GM12878 (cell line): ENCODE measurements around the gene GOPC. TPM values are rescaled to one million over a fixed set of nuclear protein-coding genes. Genes with fewer than 3 reads are reported as not detected.

ENCODE experiments used
- ATF2 ChIP-seq: IDR thresholded peaks from 2 replicates; pipeline ENCODE4 v1.6.1; 2012; ENCODE audit warnings: low read length, inconsistent platforms
- ATF3 ChIP-seq: IDR thresholded peaks from 2 replicates; pipeline ENCODE4 v1.6.1; 2011; ENCODE audit warnings: low read depth, mild to moderate bottlenecking, low read length, moderate library complexity, borderline replicate concordance; ENCODE audit errors: extremely low read depth
- ATF7 ChIP-seq: fragments of 450-650 bp; IDR thresholded peaks from 2 replicates; pipeline ENCODE4 v1.6.1; 2016; ENCODE audit warnings: low read depth, mild to moderate bottlenecking
- BCL11A ChIP-seq: IDR thresholded peaks from 2 replicates; pipeline ENCODE4 v1.6.1; 2011; ENCODE audit warnings: low read depth, low read length
- BCL3 ChIP-seq: IDR thresholded peaks from 2 replicates; pipeline ENCODE4 v1.6.1; 2011; ENCODE audit warnings: borderline replicate concordance, low read depth, mild to moderate bottlenecking, moderate library complexity, low read length; ENCODE audit not compliant: insufficient read depth, poor library complexity, severe bottlenecking
- CBFB ChIP-seq: IDR thresholded peaks from 2 replicates; pipeline ENCODE4 v1.6.1; 2016; ENCODE audit warnings: antibody characterized with exemption, low read depth
- CREM ChIP-seq: IDR thresholded peaks from 2 replicates; pipeline ENCODE4 v1.6.1; 2014; ENCODE audit warnings: antibody characterized with exemption, low read depth
- DPF2 ChIP-seq: fragments of 450-650 bp; IDR thresholded peaks from 2 replicates; pipeline ENCODE4 v1.6.1; 2017; ENCODE audit warnings: mild to moderate bottlenecking
- EED ChIP-seq: sonication (generic); IDR thresholded peaks from 2 replicates; pipeline ENCODE4 v1.6.1; 2016; ENCODE audit warnings: antibody characterized with exemption, low read depth
- EGR1 ChIP-seq, 2 experiments: IDR thresholded peaks; 1 replicate in 1 of 2; 2 replicates in 1 of 2; pipeline ENCODE4 v1.6.1; 2011 to 2012; ENCODE audit warnings: low read depth in 2 of 2, low read length in 2 of 2, borderline replicate concordance in 1 of 2, mild to moderate bottlenecking in 1 of 2, moderate library complexity in 1 of 2
- IKZF1 ChIP-seq: fragments of 450-650 bp; conservative IDR thresholded peaks from 2 replicates; pipeline ENCODE4 v1.6.1; 2017; ENCODE audit warnings: antibody characterized with exemption, mild to moderate bottlenecking
- MXI1 ChIP-seq: fragments of 150-350 bp; IDR thresholded peaks from 2 replicates; pipeline ENCODE4 v1.6.1; 2011; ENCODE audit warnings: low read depth, mild to moderate bottlenecking, inconsistent platforms, low read length, improper control_type of control experiment
- MYC ChIP-seq: IDR thresholded peaks from 2 replicates; pipeline ENCODE4 v1.6.1; 2011; ENCODE audit warnings: mild to moderate bottlenecking, low read length, moderate library complexity, inconsistent platforms; ENCODE audit not compliant: insufficient read depth, insufficient replicate concordance, insufficient read length, severe bottlenecking
- NBN ChIP-seq: fragments of 450-650 bp; IDR thresholded peaks from 2 replicates; pipeline ENCODE4 v1.6.1; 2016
- NFIC ChIP-seq: IDR thresholded peaks from 2 replicates; pipeline ENCODE4 v1.6.1; 2012; ENCODE audit warnings: low read depth, mild to moderate bottlenecking, inconsistent platforms, low read length, moderate library complexity
- RCOR1 ChIP-seq: conservative IDR thresholded peaks from 2 replicates; pipeline ENCODE4 v1.6.1; 2012; ENCODE audit warnings: low read depth, low read length, improper control_type of control experiment
- SMC3 ChIP-seq: IDR thresholded peaks from 2 replicates; pipeline ENCODE4 v1.6.1; 2011; ENCODE audit warnings: low read length, improper control_type of control experiment, borderline replicate concordance
- STAT1 ChIP-seq: fragments of 450-650 bp; conservative IDR thresholded peaks from 2 replicates; pipeline ENCODE4 v1.6.1; 2014; ENCODE audit warnings: antibody characterized with exemption, mild to moderate bottlenecking
- SUPT20H ChIP-seq: IDR thresholded peaks from 2 replicates; pipeline ENCODE4 v1.6.1; 2011; ENCODE audit warnings: low read depth, mild to moderate bottlenecking, low read length, moderate library complexity, borderline replicate concordance; ENCODE audit not compliant: control insufficient read depth
- YBX1 ChIP-seq: fragments of 450-650 bp; IDR thresholded peaks from 2 replicates; pipeline ENCODE4 v1.6.1; 2016; ENCODE audit warnings: antibody characterized with exemption
- ZNF207 ChIP-seq: fragments of 450-650 bp; IDR thresholded peaks from 2 replicates; pipeline ENCODE4 v1.6.1; 2014; ENCODE audit warnings: antibody characterized with exemption, mild to moderate bottlenecking, borderline replicate concordance
- ZNF592 ChIP-seq: fragments of 450-650 bp; IDR thresholded peaks from 2 replicates; pipeline ENCODE4 v1.6.1; 2017; ENCODE audit warnings: mild to moderate bottlenecking, moderate library complexity
- ZSCAN29 ChIP-seq: fragments of 450-650 bp; IDR thresholded peaks from 2 replicates; pipeline ENCODE4 v1.6.1; 2017; ENCODE audit warnings: mild to moderate bottlenecking, moderate library complexity
- polyA plus RNA-seq, 11 experiments: library from polyadenylated mRNA; depleted of rRNA in 4 of 11; unstranded in 6 of 11; stranded (reverse) in 5 of 11; fragments of >200 nt; fragmentation: Nextera tagmentation in 4 of 11; fragmentation: Illumina TruSeq in 1 of 11; extraction: Ambion mirVana in 4 of 11; extraction: Trizol in 1 of 11; gene quantifications; 1 replicate in 1 of 11; 2 replicates in 10 of 11; pipeline versions ENCODE4 v1.2.1 to v1.2.3, GENCODE V29; 2011 to 2016; ENCODE audit warnings: inconsistent platforms in 2 of 11, missing spikeins in 2 of 11, low read depth in 1 of 11
- total RNA-seq, 4 experiments: library from RNA; depleted of rRNA in 3 of 4; stranded (reverse); fragments of >200 nt in 3 of 4; fragmentation: Illumina TruSeq in 1 of 4; extraction: Trizol in 1 of 4; gene quantifications; 2 replicates each; pipeline versions ENCODE4 v1.2.1 to v1.2.3, GENCODE V29; 2013 to 2021

The GOPC gene
- total and polyA plus RNA-seq, 10 of the 15 experiments (the other 5 are each of a cell fraction or from before 2014, with no cell fraction given): 5.8 to 28.5 (median 18.0) TPM

- TF ChIP-seq ZNF592 (no peak), RCOR1 (no peak), STAT1 (no peak), NBN (no peak), EGR1 (IDR thresholded peaks at IDR 0.05; ENCODE audit: borderline replicate concordance in 1 of 2, low read depth in 2 of 2, low read length in 2 of 2) (no peak), ZSCAN29 (no peak), ATF7 (no peak), YBX1 (no peak), BCL11A (no peak), SUPT20H (no peak), BCL3 (no peak), ATF2 (peak; percentile 72; the same call in 1 of the 2 replicates), CBFB (no peak), CREM (no peak), EED (no peak), SMC3 (peak; percentile 80), IKZF1 (no peak), ZNF207 (no peak), MXI1 (peak; percentile 34; the same call in 1 of the 2 replicates), MYC (no peak), DPF2 (no peak), ATF3 (no peak), NFIC (peak; percentile 28; the same call in 1 of the 2 replicates)
Observed at GRCh38 chr6:117605169-117605826, 3.0 kb upstream of the GOPC start (continued).
